Measurements from ENCODE around the gene DROSHA.
"Not testable (repeated sequence)": the region's sequence is repeated elsewhere in the genome, so short reads cannot be mapped to it uniquely, and the experiment has no call there.

DROSHA gene, protein sequence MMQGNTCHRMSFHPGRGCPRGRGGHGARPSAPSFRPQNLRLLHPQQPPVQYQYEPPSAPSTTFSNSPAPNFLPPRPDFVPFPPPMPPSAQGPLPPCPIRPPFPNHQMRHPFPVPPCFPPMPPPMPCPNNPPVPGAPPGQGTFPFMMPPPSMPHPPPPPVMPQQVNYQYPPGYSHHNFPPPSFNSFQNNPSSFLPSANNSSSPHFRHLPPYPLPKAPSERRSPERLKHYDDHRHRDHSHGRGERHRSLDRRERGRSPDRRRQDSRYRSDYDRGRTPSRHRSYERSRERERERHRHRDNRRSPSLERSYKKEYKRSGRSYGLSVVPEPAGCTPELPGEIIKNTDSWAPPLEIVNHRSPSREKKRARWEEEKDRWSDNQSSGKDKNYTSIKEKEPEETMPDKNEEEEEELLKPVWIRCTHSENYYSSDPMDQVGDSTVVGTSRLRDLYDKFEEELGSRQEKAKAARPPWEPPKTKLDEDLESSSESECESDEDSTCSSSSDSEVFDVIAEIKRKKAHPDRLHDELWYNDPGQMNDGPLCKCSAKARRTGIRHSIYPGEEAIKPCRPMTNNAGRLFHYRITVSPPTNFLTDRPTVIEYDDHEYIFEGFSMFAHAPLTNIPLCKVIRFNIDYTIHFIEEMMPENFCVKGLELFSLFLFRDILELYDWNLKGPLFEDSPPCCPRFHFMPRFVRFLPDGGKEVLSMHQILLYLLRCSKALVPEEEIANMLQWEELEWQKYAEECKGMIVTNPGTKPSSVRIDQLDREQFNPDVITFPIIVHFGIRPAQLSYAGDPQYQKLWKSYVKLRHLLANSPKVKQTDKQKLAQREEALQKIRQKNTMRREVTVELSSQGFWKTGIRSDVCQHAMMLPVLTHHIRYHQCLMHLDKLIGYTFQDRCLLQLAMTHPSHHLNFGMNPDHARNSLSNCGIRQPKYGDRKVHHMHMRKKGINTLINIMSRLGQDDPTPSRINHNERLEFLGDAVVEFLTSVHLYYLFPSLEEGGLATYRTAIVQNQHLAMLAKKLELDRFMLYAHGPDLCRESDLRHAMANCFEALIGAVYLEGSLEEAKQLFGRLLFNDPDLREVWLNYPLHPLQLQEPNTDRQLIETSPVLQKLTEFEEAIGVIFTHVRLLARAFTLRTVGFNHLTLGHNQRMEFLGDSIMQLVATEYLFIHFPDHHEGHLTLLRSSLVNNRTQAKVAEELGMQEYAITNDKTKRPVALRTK (N-terminal part only)

DNA sequence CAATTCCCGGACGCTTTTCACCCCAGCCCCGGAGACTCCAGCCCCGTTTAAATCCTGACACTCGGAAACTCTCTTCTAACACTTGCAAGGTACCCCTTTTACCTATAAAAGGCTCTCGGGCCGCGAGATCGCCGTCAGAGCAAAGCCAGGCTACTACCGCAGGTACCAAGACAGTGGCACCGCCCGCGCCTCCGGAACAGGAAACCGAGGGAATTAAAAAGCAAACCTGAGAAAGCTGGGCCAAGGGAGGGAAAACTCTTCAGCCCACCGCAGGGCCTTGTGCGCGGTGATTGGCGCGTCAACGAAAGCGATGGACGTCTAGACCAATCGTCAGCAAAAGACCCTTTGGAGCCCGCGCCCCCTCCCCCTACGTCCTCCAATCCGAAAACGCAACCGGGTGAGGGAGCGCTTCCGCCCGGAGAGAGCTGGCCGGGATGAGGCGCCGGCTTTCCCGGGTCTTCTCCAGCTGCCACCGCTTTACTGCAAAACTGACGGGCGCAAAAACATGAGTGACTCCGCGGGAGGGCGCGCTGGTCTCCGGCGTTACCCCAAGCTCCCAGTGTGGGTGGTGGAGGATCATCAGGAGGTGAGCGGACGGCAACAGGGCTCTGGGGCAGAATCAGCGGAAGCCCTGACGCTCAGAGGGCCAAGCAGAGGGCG, at the start of gene DROSHA, which contains the start of gene C5orf22:
Gene DROSHA (minus strand): TSS at position 206 of the 660 bp plus-strand sequence. CDS start 3,034 bp downstream, outside the sequence.
Gene C5orf22 (plus strand): TSS at position 414 of the 660 bp plus-strand sequence. CDS start 92 bp downstream, at position 506.
- DNase-seq: peak; percentile 90

DNA sequence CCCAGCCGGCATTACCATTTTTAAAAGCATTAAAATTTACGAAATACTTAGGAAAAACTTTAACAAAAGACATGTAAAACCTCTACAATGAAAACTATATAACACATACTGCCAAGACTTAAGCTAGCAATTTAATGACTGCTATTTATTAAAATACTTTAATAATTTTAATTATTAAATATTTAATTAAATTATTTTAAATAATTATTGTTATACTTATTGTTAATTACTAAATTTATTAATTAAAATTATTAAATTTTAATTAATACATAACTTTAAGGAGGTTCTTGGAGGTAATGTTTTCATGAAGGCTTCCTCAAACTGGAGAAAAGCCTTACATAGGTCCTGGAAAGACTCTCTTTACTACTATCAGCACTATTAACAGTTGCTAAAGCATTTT, 47.7 kb upstream of the DROSHA start:
- no peak for DNase-seq

DNA sequence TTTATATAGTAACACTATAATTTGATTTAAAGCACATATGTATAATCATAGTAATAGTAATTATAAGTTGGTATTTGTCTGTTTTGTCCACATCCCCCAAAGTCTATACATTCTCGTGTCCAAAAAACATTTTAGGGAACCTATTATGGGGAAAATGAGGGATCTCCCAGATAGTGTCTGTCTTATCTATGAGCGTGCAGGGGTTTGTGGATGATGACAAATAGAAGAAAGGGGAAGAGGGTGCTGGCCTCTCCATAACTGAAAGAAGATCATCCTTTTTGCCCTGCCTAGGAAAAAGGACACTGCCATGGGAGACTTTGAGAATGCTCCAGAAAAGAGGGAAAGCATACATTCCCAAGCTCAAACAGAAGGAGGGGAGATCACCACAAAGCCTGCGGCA, 45.5 kb upstream of the DROSHA start:
- DNase-seq: no peak

DNA sequence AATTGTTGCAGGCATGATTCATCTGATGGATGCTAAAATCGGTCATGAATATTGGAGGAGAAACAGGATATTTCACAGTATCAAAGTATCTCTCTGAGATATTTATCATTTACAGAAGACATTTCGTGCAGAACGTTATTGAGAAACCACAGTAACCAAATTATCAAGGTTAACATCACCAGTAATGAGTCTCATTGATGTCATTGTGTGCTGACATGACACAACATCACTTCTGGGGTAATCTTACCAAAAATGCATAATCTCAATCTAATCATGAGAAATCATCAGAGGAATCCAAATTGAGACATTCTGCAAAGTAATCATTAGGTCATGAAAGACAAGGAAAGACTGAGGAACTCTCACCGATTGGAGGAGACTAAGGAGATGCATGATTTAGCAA, 42.9 kb upstream of the DROSHA start:
- DNase-seq: no peak

DNA sequence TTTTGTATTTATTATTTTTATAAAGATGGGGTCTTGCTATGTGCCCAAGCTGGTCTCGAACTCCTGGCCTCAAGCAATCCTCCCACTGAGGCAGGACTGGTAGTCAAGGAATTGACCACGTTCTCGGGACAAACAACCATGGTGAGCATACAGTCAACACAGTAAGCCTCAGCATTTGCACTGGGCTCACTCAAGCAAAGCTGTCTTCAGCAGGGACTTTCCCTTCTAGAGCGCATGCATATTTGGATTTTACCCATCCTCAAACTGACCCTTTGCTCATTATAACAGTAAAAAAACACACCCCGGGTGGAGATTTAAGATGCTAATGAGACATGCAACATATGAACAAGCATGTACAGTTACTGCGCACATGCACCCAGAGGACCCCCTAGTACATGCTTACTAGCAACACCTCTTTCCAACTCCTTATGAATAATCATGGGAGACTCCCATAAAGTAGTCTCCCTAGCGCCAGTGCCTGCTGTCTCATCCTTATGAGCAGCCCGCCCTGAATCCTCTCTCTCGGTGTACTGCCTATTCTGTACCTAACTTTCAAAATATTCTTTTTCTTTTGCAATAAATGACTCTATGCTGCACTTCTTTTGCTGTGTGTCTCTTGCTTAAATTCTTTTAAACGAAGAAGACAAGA, 41.7 kb upstream of the DROSHA start:
- DNase-seq: no peak

DNA sequence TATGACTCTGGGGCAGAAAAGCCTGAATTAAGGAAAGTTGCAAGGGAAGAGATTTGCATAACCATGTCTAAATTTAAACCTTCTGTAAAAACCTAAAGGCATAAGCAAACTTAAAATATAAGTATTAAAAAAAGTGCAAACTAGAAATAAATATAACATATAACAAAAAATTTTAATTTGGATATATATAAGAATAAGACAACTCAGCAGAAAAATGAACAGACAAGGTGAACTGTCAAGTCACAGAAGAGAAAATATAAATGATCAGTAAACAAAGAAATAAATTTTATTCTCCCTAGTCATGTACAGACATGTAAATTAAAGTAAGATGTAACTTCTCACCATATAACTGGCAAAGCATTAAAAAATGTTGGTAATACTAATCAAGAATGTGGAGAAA, 37.2 kb upstream of the DROSHA start:
- no peak for DNase-seq

DNA sequence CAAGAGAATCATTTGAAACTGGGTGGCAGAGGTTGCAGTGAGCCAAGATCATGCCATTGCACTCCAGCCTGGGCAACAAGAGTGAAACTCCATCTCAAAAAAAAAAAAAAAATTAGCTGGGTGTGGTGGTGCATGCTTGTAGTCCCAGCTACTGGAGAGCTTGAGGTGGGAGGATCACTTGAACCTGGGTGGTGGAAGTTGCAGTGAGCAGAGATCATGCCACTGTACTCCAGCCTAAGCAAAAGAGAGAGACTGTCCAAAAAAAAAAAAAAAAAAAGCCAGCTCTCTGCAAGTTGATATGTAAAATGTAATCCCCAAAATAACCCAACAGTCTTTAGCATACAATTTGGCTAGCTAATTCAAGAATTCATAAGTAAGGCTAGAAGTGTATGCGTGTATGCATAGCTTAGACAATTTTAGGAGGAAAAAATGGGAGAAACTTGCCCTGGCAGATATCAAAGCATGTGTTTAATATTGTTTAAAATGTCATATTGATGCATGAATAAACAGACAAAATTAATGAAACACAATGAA, 36.5 kb upstream of the DROSHA start:
- DNase-seq: no peak

DNA sequence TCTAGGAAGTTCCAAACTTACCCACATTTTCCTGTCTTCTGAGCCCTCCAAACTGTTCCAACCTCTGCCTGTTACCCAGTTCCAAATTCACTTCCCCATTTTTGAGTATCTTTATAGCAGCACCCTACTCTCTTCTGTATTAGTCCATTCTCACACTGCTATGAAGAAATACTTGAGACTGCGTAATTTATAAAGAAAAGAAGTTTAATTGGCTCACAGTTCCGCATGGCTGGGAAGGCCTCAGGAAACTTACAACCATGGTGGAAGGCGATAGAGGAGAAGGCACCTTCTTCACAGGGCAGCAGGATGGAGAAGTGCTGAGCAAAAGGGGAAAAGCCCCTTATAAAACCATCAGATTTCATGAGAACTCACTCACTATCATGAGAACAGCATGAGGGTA, 34.5 kb upstream of the DROSHA start:
- not testable (repeated sequence) for DNase-seq

DNA sequence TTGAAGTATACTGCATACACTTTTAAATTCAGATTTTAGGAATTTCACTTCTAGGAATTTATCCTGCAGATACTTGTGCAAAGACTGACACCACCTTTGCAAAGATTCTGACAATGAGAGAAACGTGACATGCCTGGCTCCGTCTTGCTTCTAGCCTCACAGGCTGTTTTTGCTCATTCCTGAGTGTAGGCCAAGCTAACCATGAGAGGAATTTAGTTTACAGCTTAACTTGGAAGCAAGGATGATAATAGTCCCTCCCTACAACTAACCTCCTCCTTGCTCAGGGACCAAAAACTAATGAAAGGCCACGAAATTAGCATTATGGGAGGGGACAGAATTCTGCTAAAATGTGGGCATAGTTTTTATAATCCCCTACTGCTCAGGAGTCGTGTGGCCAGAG, 31.3 kb upstream of the DROSHA start:
- DNase-seq: no peak

DNA sequence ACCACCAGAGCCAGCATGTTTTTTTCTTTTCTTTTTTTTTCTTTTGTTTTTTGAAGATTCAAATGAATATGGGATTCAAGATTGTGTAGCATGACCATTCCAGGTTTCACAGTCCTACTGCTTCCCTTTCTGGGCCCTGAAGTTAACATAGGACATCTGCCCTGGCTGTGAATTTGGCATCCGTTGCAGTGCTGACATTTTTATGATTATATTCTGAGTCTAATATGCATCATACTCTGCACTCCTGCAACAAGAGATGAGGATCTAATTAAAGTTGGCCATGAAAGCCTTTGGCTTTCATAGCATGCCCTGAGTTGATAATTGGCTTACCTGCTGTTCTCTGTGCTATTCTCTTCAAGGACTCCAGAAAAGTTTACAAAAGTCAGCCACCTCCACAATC, 30.1 kb upstream of the DROSHA start:
- DNase-seq: no peak

DNA sequence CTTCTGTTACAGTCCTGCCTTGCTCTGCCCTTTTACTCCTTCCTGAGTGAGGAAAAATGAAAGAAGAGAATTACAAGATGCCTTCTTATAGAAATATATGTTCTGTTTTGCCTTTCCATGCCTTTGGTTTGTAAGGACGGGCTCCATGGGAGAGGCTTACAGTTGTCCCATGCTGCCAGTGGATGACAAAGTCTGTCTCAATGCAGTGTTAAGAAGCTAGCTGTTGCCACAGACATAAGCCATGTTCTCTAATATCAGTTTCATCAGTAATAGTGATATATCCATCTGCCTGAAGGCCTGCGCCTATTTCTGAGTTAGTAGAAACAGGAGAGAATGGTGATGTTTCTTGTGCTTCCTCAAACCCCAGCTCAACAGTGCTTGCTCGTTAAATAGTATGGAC, 28.0 kb upstream of the DROSHA start:
- DNase-seq: no peak

DNA sequence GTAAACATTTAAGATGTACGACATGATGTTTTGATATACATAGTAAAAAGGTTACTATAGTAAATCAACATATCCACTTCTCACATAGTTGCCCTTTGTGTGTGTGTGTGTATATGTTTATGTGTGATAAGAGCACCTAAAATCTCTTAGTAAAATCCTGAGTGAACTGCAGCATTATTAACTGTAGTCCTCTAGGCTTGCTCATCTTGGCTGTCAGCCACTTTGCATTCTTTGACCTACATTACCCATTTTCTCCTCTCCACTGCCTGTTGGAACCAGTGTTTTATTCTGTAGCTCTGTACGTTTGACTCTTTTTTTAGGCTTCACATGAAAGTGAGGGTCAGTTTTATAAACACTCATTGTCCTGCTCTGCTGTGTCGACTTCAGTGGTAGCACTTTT, 24.6 kb upstream of the DROSHA start:
- no peak for DNase-seq

DNA sequence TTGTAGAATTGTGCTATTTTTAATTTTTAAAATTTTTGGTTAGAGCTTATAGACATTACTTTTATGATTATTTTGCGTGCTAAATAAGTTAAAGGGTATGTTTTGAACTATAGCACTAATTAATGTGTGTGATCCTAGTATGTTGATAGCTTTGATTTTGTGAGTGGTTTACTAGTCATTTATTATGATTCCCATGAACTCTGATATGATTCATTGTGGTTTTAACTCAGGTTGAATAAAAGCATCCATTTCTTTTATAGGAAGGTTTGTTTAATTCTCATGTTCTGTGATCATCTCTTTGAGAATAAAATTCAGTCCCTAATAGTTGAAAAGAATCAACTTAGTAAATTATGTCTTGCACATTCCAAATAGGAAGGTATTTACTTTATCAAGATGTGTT, 22.7 kb upstream of the DROSHA start:
- DNase-seq: no peak

DNA sequence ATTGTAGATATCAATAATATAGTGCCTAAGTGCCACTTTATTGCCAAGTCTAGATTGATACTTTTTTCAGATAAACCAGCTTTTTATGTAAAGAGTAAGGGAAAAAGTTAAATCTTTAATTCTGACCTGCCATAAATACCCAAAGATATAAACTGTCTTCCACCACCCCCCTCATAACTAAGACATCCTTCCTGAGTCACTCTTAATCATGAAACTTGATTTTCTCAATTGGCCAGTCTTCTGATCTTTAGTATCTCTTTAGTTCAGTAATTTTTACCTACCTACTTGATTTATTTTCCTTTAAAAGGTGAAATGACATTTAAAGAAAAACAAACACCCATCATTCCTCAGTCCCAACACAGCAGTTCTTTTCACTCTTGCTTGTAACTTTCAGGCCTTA, 22.0 kb upstream of the DROSHA start:
- DNase-seq: no peak

DNA sequence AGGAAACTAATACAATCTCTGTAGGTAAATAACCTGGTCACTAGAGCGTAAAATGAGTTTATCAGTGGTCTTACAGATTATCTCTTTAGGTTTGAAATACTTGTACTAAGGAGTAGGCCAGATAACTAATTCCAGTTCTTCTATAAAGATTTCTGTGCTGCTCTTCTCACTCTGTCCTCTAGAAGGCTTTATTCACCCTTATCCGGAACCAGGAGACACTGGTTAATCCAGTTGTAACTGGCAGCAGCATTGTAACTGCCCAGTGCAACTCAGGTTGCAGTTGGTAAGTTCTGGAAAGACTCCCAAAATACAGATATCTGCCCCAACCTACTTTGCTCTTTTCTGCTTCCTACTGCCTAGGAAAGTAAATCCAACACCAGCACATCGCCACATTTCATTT, 20.0 kb upstream of the DROSHA start:
- no peak for DNase-seq

DNA sequence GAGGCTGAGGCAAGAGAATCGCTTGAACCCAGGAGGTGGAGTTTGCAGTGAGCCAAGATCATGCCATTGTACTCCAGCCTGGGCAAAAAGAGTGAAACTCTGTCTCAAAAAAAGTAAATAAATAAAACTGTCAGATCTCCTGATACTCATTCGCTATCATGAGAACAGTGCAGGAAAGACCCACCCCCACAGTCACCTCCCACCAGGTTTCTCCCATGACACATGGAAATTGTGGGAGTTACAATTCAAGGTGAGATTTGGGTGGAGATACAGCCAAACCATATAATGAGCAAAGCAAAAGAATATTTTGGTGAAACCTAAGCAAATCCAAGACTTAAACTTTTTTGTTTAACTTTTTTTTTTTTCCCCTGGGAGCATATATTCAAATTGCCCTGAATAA, 17.2 kb upstream of the DROSHA start:
- not testable (repeated sequence) for DNase-seq

DNA sequence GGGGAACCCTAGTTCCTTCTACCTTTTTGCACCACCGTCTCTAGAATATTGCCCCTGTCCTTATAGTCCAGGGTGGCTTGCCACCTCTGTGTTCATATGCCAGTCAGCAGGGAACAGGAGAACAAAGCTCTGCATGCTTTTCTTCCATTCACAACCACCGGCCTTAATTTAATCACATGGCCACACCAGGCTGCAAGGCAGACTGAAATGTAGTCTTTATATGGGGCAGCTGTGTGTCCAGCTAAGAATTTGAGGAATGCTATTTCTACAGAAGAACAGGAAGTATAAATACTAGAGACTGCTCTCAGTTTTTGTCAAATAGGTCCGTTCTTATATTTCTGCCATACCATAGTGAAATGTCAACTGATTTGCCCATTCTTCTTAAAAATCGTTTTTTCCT, 6.0 kb upstream of the DROSHA start:
- no peak for DNase-seq

DNA sequence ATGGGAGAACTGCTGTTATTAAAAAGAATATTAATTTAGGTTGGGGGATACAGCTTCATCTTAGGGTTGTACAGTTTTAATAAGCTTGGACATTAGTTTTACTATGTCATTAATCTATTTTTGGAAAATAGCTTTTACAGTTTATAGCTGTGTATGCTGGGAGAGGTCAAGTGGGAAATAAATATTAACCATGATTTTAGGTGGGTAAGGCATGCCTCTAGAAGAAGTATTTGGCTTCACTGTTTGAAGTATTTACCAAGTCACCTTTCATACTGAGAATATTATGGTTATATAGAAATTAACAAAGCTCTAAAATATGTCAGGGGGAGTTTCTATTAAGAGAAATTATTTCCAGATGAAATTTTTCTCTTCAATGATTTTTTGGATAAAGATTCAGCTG, 5.5 kb upstream of the DROSHA start:
- no peak for DNase-seq

DNA sequence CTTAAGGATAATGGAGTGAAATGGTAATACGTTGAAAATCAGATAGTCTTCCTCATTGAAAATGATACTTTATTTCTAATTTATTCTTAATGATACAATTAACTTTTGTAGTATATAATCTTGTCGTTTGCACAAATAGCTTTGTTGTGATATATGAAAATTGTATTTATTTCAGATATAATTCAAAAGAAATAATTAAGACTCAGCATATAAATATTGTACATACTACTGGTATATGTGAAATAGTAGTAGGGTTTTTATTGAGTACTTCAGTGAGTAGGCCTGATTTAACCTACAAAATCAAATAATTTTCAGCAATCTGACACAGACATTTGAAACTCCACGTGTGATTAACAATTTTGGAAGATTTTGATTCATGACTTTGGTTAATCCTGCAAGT, 5.0 kb upstream of the DROSHA start:
- no peak for DNase-seq

DNA sequence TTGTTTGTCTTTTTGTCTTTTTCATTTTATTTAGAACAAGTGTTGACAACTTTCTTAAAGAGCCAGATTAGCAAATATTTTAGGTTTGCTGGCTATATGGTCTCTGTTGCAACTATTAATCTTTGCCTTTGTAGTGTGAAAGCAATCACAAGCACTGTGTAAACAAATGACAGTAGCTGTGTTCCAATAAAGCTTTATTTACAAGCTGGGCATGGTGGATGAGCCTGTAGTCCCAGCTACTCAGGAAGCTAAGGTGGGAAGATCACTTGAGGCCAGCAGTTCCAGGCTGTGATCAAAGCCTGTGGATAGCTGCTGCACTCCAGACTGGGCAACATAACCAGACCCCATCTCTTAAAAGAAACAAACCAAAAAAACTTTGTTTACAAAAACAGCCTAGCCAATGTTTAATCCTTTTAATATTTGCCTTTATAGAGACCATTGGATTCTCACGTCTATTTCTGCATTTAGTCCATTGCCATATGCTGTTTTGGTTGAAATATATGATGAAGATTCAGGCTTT, 2.7 kb upstream of the DROSHA start:
- no peak for DNase-seq

DNA sequence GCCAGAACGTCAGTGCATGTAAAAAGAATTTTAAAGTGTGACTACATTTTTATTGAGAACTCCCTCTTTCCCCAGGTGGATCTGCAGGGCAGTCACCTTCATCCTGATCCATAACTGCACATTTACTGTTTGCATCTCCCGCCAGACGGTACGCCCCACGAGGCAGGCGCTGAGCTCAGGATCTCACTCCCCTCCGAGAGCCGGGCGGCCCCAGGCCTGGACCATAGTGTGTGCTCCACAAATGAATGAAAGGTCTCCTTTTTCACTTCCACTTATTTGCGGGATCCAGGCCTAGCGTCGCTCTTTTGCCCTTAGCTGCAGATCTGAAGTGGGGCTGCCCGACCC, 378 bp downstream of the DROSHA start:
- DNase-seq: no peak

All from CD4-positive, alpha-beta T cell treated with Interleukin-4 for 4 hours (primary cell).